ENCODE data around the gene IL17A.

Gene IL17A

DNA sequence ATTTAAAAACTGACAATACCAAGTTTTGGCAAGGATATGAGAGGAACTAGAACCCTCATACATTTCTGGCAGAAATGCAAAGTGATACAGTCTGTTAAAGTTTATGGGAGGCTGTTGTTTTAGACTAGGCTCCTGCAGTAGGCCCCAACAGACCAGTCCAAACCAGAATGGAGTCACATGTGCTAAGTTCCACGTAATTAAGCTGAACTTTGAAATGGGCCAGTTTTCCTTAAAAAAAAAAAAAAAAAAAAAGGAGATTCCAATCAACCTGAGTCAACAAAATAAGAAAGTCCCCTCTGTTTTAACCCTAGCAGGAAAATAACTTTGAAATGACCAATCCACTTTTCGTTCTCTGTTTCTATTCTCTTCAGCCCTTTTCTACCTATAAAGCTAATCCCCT, 31.6 kb downstream of the IL17A start:
- DNase-seq: no peak

DNA sequence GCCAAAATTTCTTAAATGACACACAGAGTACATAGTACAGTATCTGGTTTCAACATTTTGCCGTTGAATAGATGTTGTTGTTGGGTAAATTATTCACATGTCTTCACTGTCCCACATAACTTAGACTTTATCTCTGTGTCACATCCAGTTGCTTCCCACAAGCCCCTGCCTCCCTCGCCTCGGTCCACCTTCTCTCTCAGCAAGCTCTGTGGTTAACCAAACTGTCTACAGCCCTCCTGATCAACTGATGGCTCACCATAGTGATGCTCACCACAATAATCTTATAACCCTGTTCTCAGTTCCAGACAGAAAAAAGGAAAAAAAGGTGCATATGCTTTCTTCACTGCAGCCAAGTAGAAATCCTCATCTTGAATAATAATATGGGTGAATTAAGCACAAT, 35.1 kb downstream of the IL17A start:
- DNase-seq: peak; percentile 72

DNA sequence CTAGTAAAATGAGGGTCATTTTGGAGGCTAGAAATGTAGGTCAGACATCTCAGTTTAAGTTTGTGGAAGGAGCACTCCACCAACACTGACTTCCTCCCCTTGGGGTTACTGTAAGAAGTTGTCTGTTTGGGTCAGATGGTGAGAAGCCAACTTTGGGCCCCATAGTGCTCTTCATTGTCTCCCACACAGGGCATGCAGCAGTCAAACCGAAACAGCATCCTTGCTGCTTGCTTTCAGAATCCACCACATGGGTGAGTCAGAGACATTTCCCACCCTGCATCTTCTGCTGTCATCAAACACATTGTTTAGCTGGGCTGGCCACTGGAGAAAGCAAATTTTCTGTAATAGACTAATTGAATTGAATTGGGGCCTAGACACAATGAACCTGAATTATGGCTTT, 41.3 kb downstream of the IL17A start:
- peak; percentile 80 for DNase-seq

DNA sequence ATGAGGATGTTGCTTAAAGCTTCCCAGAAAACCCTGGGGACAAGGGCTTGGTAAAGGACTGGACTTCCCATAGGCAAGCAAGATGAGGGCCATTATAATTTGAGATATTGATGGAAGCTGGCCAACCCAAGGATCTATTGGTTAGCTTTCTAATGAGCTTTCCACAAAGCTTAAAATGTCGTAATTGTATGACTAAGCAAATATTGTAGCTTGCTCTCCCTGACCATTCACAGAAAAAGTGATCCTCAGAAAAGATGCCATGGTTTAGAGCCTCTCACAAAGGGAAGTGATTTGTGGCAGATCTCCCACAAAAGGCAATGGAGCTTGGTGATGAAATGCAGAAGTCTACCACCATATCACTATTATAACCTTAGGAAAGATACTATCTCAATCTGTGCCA, 44.5 kb downstream of the IL17A start:
- DNase-seq: no peak

DNA sequence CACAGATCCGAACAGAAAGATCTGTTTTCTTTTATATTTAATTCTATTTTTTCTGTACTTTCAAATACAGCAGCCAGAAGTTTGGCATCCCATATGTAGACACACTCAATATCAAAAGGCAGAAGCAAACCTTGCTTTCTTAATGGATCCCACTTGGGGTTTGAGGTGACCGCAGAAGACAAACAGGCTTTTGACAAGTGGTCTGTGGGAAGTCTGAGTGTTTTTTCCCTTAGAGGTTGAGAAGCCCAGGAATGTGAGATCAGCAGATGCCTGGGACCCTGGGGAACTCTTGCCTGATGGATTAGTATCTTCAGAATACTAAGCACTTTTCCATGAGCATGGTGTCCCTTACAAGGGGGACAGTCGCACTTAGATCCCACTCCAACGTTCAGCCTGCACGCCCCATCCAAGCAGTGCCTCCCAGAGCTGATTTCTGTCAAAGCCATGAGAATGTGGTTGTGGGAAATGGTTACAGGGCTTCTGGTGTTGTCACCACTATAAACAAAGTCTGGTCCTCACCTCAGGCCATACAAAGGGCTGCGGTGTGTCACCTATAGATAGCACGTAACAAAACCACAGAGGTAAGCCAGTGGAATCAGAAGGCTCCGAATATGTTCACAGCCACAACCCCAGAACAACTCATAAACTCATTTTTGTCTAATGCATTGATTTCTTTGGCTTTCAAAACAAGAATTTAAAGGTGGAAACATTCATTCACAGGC, 45.4 kb downstream of the IL17A start:
- DNase-seq: no peak

DNA sequence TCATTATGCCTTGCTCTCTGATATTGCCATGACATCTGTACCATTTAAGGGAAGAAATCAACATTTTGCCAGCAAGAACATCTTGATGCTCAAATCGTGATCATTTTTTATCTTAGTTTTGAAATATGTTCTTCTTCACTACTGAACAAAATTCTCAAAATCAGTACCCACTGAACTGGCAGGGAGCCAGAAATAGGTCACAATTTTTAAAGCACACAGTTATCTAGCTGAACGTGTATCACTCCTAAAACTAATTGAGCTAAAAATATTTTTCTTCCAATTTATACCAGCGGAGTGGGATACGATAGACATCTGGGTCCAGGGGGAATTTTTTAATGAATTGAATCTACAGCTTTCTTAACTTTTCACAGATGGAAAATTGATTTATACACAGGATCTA, 46.8 kb downstream of the IL17A start:
- no peak for DNase-seq

DNA sequence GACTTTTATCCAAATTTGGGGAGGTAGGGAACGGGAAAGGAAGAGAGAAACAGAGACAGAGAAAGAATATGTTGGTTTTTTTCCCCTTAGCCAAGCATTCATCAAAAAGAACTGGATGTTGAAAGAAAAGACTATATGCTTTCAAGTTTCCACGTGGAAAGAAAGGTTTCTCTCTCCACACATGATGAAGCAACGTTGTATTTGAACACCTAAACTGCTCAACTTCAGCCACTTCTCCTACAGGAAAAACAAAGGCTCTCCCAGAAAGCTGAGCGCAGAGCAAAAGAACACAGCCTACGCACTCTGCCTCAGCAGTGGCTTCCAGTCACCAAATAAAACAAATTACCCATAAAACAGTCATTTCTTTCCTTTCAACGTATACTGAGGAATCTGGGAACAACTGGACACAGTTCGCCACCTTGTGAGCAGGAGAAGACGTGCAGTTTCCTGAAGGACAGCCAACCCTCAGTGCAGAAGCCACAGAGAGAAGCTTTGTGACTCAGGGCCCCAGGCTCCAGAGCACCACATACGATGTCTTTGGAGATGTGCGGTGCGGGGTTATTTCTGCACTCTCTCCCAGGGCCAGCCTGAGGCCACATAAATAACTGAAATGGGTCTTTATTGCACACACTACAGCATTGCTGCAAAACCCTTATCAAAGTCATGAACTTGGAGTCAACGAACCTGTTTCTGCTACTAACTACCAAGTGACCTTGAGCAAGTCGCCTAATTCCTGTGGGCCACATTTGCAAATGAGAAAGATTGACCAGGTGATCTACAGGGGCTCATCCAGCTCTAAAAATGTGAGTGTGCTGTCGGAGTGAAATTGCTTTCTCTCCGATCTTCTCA, 48.0 kb downstream of the IL17A start:
- DNase-seq: no peak

Data from activated effector memory CD4-positive, alpha-beta T cell treated with anti-CD3 and anti-CD28 coated beads, Interleukin-2, amount 50 U/mL, for 16 hours (primary cell).